HG03354 (cell line): ENCODE data around the gene SETSIP.
"Not testable (repeated sequence)": the region's sequence is repeated elsewhere in the genome, so short reads cannot be mapped to it uniquely, and the experiment has no call there.

Experiments
- ATAC-seq: cut with Tn5 transposase; IDR thresholded peaks from one replicate; pipeline ENCODE4 v1.9.1; 2021; ENCODE audit warnings: mild to moderate bottlenecking; ENCODE audit not compliant: unreplicated experiment, poor library complexity, severe bottlenecking

Gene SETSIP

DNA sequence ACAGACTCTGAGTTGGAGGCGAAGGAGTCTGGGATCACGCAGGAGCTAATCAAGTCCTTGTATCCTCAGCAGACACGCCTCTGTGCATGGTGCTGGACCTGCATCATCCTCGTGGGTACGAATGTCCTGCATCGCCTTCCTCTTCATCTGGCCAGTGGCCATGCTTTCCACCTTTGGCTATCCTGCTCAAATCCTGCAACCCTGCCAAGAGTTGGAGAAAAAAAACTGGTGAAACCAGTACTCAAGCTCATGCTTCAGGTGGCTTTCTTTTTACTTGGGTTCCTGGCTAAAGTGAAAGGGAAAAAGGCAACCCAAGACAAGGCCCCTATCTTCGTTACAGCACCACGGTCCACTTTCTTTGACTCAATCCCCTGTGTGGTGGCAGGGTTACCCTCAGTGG lies 8.9 kb downstream of the SETSIP start:
- ATAC-seq: no peak

DNA sequence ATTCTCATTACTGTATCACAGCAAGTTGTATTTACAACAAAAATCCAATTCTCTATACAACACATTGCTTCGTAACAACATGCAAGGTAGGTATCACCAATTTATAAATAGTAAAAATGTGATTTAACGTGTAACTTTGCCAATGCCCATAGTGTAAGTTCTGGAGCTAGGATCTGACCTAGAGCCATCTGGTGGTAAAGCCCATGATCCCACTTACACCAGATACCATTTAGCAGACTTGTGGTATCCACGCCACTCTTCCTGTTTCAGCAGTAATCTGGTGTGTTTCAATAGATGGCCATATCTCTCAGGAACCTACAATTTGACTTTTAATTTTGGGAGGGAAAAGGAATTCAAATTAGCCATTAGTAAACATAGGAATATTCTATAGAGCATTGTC lies 10.2 kb downstream of the SETSIP start:
- ATAC-seq: no peak

DNA sequence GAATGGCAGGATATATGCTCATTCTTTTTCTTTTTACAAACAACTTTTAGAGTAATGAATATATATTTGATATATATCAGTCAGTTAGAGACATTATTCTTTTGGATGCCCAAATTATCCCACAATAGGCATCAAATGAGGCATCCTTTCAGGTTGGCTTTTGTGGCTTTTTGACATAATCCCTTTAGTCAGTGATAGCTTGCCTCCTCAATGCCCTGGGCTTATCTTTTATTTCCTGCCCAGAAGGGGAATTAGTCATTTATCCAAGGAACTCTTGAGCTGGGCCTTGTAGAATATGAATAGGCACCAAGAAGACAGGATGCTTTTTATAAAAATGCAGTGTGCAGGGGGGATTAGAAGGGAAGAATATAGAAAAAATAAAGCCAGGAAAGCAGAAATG lies 23.3 kb downstream of the SETSIP start:
- no peak for ATAC-seq

DNA sequence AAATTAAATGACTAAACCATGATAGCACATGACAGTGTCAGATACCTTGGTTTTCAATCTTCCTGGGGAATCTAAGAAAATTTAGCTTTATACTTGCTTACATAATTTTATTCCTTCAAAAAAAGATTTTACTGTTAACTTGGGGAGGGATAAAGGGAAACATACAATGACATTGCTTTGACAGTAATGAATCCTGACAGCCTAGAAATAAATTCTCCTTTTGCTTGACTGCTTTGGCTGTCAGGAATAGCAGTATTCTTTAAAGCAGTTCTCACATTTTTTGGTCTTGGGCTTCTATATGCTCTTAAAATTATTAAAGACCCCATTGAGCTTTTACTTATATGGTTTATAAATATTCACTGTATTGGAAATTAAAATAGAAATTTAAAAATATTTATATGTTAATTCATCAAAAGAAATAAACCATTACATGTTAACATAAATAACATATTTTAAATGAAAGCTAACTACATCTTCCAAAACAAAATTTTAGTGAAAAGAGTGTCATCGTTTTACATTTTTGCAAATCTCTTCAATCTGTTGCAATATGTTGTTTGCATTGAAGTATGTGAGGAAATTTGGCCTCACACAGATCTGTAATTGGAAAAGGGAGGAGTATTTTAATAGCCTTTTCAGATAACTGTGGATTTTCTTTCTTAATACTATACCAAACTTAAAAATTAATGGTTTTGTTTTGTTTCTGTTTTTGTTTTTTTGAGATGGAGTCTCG lies 29.3 kb downstream of the SETSIP start:
- no peak for ATAC-seq

DNA sequence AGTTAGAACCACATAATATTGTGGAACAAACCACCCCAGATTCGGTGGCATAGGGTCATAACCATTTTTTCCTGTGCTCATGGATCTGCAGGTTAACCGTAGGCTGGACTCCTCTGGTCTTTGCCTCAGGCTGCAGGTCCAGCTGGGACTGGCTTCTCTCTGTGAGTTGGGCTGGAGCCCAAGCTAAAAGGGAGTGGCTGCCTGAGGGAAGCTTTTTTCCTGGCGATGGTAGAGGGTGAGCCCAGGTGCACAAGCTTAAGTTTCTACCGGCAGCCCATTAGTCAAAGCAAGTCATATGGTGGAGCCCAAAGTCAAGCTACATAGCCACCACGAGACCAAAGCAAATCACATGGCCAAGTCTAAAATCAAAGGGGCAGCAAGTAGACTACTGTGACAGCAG lies 31.6 kb downstream of the SETSIP start:
- ATAC-seq: no peak

DNA sequence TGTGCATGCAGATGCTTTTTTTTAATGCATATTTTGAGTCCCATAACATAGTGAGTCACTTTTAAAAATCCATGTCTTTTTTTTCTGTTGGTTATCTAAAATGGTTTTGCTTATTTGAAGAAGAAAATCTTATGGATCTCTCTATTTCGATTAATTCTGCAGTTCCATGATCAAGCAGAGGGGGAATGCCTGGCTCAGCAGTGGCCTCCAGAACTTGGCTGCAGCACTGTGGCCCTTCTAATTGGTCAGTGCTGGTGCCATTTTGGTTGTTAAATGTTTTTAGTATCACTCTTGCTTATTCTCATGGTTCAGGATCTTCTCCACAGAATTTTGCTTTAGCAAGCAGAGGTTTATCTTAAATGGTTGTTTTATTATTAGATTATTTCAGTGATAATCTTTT lies 34.2 kb downstream of the SETSIP start:
- ATAC-seq: no peak

DNA sequence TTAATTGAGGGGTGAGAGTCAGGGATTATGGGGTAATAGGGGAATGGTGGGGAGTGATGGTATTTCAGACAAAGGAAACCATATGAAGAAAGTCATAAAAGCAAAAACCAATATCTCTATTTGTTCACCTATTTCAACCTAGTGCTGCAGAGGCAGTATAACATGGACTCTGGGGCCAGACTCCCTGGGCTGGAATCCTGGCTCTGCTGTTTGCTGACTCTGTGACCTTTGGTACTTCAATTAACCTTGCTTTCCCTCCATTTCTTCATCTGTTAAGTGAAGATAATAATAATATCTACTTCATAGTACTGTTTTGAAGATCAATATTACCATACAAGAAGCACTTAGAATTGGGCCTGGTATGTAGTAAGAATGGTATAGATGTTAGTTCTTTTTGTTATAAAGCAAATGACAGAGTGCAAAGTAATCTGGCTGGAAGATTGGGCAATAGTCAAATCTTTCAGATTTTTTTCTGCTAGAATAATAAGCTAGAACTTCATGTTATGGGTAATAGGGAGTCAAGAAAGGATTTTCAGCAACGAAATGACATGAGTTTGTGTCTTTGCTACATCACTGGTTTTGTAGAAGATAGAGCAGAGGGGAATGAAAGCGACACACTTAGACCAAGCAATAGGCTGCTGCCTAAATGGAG lies 36.4 kb downstream of the SETSIP start:
- ATAC-seq: no peak

DNA sequence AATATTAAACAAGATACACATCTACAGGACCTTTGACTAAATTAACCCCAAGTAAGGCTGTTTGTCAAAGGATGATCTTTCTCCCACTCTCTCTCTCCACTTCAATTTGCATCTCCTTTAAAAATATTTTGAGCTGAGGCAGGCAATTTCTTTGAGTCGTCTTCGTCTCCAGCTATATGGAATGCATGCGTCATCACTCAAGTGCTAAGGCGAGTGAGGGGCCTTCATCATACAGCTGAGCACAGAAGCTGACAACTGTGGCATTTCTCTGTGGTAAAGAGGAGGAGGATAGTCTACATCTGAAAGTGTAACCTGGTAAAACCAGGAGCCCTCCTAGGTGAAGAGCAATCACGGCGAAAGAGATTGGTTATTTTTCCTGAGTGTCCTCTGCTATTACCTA lies 37.8 kb downstream of the SETSIP start:
- no peak for ATAC-seq

DNA sequence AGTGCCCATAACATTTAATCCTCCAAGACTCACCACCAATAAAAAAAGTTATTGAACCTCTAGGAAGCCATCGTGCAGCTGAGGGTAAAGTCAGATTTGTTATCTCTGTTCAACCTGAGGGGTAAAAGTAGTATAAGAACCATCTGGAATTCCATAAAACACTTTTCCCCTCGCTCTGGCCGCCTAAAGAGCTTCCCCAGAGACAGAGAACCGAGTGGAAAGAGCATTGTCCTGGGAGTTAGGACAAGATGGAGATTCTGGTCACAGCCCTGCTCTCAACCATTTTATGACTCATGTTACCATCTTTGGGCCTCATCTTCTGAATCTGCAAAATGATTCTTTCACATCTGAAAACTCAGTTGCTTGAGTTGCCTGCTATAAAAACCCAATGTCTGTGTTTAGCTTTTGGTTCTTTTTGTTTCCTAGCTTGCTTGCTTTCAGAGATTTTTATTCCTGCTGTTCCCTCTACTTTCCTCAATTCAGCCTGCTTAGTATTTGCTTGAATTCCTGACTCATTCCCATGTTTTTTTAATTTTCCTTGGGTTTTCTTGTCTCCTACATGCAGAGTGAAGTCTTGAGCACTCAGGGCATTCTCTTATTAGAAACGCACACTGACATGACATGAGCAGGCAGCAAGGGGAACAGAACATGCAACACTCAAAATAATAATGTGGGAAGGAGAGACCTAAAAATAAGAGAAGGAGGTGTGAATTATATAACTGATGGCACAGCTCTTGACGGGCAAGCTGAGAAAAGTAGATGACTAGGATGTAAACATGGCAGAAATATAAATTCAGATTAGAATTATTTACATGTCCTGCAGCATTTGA lies 43.7 kb downstream of the SETSIP start:
- ATAC-seq: no peak

DNA sequence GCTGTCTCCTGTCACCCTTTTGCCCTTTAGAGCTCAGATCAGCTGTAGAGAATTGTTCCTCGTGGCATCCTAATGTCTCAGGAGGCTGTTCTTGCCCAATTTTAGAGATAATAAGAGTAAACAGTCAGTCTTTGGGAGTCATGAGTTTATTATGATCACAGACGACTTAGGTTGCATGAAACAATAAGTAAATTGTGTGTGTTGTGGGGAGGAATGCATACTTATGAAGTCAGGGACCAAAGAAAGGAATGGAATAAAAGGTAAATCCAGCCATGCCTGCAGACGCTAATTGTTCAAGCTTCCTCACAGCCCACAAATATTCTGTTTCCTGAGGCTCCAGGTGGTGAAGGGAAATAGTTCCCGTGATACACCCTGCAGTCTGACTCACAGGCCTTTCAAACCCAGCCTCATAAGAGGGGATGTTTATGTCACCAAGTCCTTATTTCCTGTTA lies 44.5 kb downstream of the SETSIP start:
- ATAC-seq: no peak

DNA sequence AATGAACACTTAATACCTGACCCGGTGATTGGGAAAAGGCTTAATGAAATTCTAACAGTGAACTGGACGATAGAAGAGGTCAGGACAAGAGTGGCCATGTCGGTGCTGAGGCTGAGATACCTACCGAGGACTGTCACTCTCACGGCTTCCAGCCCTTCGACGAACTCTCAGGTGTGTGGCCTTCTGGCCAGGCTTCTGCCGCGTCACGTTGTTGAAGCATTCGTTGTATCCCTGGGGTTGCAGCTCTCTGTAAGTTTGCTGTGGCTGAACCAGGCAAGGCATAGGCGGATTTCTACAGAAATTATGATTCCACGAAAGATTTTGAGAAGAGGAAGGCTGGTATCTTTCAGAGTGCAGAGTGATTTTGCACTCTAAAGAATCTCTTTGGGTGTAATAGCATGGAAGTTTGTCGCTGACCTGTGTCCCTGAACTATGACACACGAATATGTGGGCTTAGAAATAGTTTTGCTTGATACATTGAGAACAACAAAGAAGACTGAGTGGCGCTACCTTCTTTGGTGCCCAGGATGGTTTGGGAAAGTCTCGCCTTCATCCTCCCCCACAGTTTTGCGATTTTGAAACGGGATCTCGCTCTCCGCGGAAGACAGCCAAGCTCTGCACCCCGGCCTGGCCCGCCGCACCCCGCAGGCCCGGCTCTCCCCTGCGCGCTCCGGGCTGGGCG lies 45.8 kb downstream of the SETSIP start:
- no peak for ATAC-seq

DNA sequence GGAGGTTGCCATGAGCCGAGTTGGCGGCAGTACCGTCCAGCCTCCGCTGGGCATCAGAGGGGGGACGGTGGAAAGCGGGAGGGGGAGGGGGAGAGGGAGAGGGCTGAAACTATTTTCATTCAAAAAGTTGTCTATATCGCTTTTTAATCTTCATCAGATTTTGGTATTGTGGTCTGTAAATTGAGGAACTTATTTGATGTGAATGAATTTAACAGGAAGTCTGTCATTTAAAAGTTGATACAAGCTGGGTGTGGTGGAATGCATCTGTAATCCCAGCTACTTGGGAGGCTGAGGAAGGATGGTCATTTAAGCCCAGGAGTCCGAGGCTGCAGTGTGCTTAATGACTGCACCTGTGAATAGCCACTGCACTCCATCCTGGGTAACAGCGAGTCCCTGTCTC lies 48.4 kb downstream of the SETSIP start:
- ATAC-seq: no peak

DNA sequence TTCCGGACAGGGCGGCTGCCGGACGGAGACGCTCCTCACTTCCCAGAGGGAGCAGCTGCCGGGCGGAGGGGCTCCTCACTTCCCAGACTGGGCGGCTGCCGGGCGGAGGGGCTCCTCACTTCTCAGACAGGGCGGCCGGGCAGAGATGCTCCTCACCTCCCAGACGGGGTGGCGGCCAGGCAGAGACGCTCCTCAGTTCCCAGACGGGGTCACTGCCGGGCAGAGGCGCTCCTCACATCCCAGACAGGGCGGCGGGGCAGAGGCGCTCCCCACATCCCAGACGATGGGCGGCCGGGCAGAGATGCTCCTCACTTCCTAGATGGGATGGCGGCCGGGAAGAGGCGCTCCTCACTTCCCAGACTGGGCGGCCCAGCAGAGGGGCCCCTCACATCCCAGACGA lies 49.2 kb downstream of the SETSIP start:
- ATAC-seq: not testable (repeated sequence)
